Mesendoderm (in vitro differentiated cells): ENCODE measurements around the gene PLOD3.

Experiments used
- DNase-seq: peaks from one replicate; pipeline ENCODE4 v3.0.0; 2013
- H2AK5ac ChIP-seq: 2 replicates; pipeline ENCODE4 v1.6.1; 2013; ENCODE audit warnings: low read length, inconsistent platforms
- H2BK120ac ChIP-seq: 2 replicates; pipeline ENCODE4 v1.6.1; 2013; ENCODE audit warnings: low read depth, mild to moderate bottlenecking, low read length, moderate library complexity, mixed read lengths
- H2BK15ac ChIP-seq: replicated peaks from 2 replicates; pipeline ENCODE4 v1.6.1; 2013; ENCODE audit warnings: low read depth, mild to moderate bottlenecking, moderate library complexity
- H2BK5ac ChIP-seq: 2 replicates; pipeline ENCODE4 v1.6.1; 2013; ENCODE audit warnings: low read length, inconsistent platforms
- H3K18ac ChIP-seq: 2 replicates; pipeline ENCODE4 v1.6.1; 2013; ENCODE audit warnings: mild to moderate bottlenecking, low read length, mixed read lengths
- H3K23ac ChIP-seq: one replicate; pipeline ENCODE4 v1.6.1; 2013; ENCODE audit warnings: low read length
- H3K27ac ChIP-seq: 2 replicates; pipeline ENCODE4 v1.5.1; 2013; ENCODE audit warnings: low read depth, mild to moderate bottlenecking, inconsistent platforms, low read length, moderate library complexity
- H3K27me3 ChIP-seq: 2 replicates; pipeline ENCODE4 v1.6.1; 2013; ENCODE audit warnings: low read length, control low read depth, mild to moderate bottlenecking, inconsistent platforms; ENCODE audit not compliant: insufficient read depth, poor library complexity
- H3K36me3 ChIP-seq: 2 replicates; pipeline ENCODE4 v1.6.1; 2013; ENCODE audit warnings: low read length, inconsistent platforms; ENCODE audit not compliant: control insufficient read depth, insufficient read depth
- H3K4ac ChIP-seq: one replicate; pipeline ENCODE4 v1.6.1; 2013; ENCODE audit warnings: low read depth, mild to moderate bottlenecking, low read length, moderate library complexity
- H3K4me1 ChIP-seq: 2 replicates; pipeline ENCODE4 v1.6.1; 2013; ENCODE audit warnings: low read depth, low read length, inconsistent platforms; ENCODE audit not compliant: control insufficient read depth
- H3K4me2 ChIP-seq: 2 replicates; pipeline ENCODE4 v1.6.1; 2013; ENCODE audit warnings: low read length
- H3K4me3 ChIP-seq: 2 replicates; pipeline ENCODE4 v1.5.1; 2013; ENCODE audit warnings: mild to moderate bottlenecking, low read length
- H3K56ac ChIP-seq: one replicate; pipeline ENCODE4 v1.6.1; 2013; ENCODE audit warnings: low read length
- H3K79me1 ChIP-seq: 2 replicates; pipeline ENCODE4 v1.6.1; 2013; ENCODE audit warnings: low read length, inconsistent platforms
- H3K79me2 ChIP-seq: 2 replicates; pipeline ENCODE4 v1.6.1; 2013; ENCODE audit warnings: mild to moderate bottlenecking, low read length; ENCODE audit not compliant: control insufficient read depth, insufficient read depth
- H3K9ac ChIP-seq: 2 replicates; pipeline ENCODE4 v1.6.1; 2013; ENCODE audit warnings: low read length, inconsistent platforms
- H4K5ac ChIP-seq: one replicate; pipeline ENCODE4 v1.6.1; 2013; ENCODE audit warnings: low read length
- H4K8ac ChIP-seq: one replicate; pipeline ENCODE4 v1.6.1; 2013; ENCODE audit warnings: low read depth, mild to moderate bottlenecking, control low read depth, low read length, moderate library complexity
- WGBS: extraction: QIAGEN DNeasy Blood & Tissue Kit; methylation state at CpG from one replicate; pipeline ENCODE4 v1.1.7; 2013; ENCODE audit warnings: low lambda C conversion rate, missing lambda C conversion rate; ENCODE audit not compliant: insufficient coverage; ENCODE audit errors: extremely low coverage; 5-methylcytosine and 5-hydroxymethylcytosine counted together

Gene PLOD3

DNA sequence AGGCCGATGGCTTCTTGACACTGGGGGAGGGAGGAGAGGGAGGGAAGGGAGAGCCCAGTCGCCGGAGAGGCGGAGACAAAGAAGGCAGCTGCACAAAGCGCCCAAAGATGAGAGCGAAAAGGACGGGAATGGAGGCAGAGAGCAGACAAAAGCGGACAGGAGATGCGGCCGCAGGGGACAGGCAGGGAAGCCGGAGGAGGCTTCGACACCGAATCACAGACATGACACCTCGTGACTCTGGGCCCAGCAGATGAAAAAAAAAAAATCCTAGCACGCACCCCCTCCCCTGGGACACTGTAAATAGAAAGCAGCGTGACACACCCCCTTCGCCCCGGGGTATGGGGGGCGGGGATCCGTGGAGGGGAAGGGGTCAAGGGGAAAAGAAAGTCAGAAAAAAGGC, 38.3 kb downstream of the PLOD3 start:
- peak overlapping the region; percentile 22 for H3K9ac ChIP-seq
- DNase-seq = peak; percentile 37
- no peak overlapping the region for H3K56ac ChIP-seq
- no peak overlapping the region for H3K23ac ChIP-seq
- WGBS = no CpG with 5 or more reads among the region's 20 CpGs
- H3K27me3 ChIP-seq = peaks cover 34% of the 10 kb centered on the region
- no peak overlapping the region for H3K18ac ChIP-seq
- no peaks in the 10 kb centered on the region for H3K79me2 ChIP-seq
- no peak overlapping the region for H2AK5ac ChIP-seq
- no peak overlapping the region for H3K4me3 ChIP-seq
- no peak overlapping the region for H3K27ac ChIP-seq
- no peak overlapping the region for H4K8ac ChIP-seq
- no peaks in the 10 kb centered on the region for H3K79me1 ChIP-seq
- no peak overlapping the region for H2BK5ac ChIP-seq
- H3K36me3 ChIP-seq = no peaks in the 10 kb centered on the region
- no peak overlapping the region for H3K4ac ChIP-seq
- no peak overlapping the region for H2BK15ac ChIP-seq
- no peak overlapping the region for H2BK120ac ChIP-seq
- no peak overlapping the region for H4K5ac ChIP-seq
- H3K4me2 ChIP-seq = no peak overlapping the region
- H3K4me1 ChIP-seq = peaks cover 2% of the 10 kb centered on the region

DNA sequence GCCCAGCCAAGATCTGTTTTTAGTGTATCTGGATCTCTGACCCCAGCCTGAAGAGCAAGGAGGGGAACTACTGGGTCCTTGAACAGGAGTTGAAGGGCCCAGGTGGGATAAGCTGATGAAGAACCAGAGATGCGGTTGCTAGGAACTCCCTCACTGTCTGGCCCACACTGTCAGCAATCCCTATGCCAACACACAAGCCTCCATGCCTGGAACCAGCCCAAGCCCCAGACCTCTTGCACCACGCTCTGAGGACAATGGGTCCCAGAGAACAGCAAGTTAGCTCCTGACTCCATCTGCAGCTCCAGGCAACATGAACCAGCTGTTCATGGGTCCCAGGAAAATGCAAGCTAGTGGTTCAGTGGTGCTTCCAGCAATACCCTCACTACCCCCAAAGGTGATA, 39.7 kb downstream of the PLOD3 start:
- no peak overlapping the region for H2BK5ac ChIP-seq
- peaks cover under 1% of the 10 kb centered on the region for H3K4me1 ChIP-seq
- no peaks in the 10 kb centered on the region for H3K79me2 ChIP-seq
- no peak overlapping the region for H3K4me3 ChIP-seq
- H3K4me2 ChIP-seq = no peak overlapping the region
- no peak overlapping the region for H3K56ac ChIP-seq
- no peak overlapping the region for H3K23ac ChIP-seq
- H4K8ac ChIP-seq = no peak overlapping the region
- H3K18ac ChIP-seq = no peak overlapping the region
- H3K27ac ChIP-seq = no peak overlapping the region
- H3K9ac ChIP-seq = no peak overlapping the region
- no CpG with 5 or more reads among the region's 2 CpGs for WGBS
- H2AK5ac ChIP-seq = no peak overlapping the region
- H3K79me1 ChIP-seq = no peaks in the 10 kb centered on the region
- H3K36me3 ChIP-seq = no peaks in the 10 kb centered on the region
- no peak for DNase-seq
- H4K5ac ChIP-seq = no peak overlapping the region
- H3K4ac ChIP-seq = no peak overlapping the region
- H2BK15ac ChIP-seq = no peak overlapping the region
- no peak overlapping the region for H2BK120ac ChIP-seq
- peaks cover 43% of the 10 kb centered on the region for H3K27me3 ChIP-seq

DNA sequence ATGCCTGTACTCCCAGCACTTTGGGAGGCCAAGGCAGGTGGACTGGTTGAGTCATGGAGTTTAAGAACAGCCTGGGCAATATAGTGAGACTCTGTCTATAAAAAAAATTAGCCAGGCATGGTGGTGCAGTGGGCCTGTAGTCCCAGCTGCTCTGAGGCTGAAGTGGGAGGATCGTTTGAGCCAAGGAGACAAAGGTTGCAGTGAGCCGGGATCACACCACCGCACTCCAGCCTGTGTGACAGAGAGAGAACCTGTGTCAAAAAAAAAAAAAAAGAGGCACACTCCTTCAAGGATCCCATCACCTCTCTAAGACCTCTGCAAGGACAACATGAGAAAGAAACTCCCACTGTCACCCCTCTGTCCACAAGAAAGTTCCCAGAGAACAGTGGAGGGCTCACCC, 41.7 kb downstream of the PLOD3 start:
- Histone ChIP-seq H3K9ac (no peak overlapping the region), H3K4me3 (no peak overlapping the region), H4K8ac (no peak overlapping the region), H4K5ac (no peak overlapping the region), H3K56ac (no peak overlapping the region), H3K36me3 (no peaks in the 10 kb centered on the region), H2BK120ac (no peak overlapping the region), H3K4ac (no peak overlapping the region), H2BK5ac (no peak overlapping the region), H3K4me1 (no peaks in the 10 kb centered on the region), H3K18ac (no peak overlapping the region), H3K79me1 (no peaks in the 10 kb centered on the region), H3K4me2 (no peak overlapping the region), H2BK15ac (no peak overlapping the region), H3K27ac (no peak overlapping the region), H3K27me3 (peaks cover 60% of the 10 kb centered on the region), H3K23ac (no peak overlapping the region), H2AK5ac (no peak overlapping the region), H3K79me2 (no peaks in the 10 kb centered on the region)
- no peak for DNase-seq
- WGBS = no CpG with 5 or more reads among the region's 3 CpGs

DNA sequence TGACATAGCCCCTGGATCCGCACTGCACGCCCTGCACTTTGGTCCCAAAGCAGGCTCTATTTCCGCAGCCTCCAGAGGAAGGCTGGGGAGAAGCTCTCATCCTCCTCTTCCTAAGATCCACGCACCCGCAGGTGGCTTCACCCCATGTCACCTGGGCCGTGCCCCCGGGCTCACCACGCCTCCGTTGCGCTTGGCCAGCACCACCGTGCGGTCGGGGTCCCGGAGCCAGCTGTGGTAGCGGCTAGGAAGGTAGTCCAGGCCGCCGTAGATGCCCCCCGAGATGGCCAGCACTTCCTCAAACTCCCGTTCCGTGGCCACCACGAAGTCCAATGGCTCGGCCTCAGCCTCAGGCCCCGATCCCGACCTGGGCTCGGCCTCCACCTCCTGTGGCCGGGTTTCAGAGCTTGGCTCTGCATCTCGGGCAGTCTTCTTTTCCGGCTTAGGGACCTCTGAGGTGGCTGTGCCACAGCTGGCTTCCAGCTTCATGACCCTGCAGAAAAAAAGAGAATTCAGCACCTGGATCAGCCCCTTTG, 43.0 kb downstream of the PLOD3 start:
- Histone ChIP-seq H2BK5ac (no peak overlapping the region), H2AK5ac (no peak overlapping the region), H3K9ac (peak overlapping the region; percentile 44), H4K5ac (no peak overlapping the region), H3K23ac (no peak overlapping the region), H3K4me2 (peak overlapping the region; percentile 94), H3K27me3 (peaks cover 56% of the 10 kb centered on the region), H4K8ac (no peak overlapping the region), H3K79me2 (no peaks in the 10 kb centered on the region), H3K4ac (no peak overlapping the region), H3K4me3 (peak overlapping the region; percentile 45), H3K36me3 (no peaks in the 10 kb centered on the region), H3K79me1 (no peaks in the 10 kb centered on the region), H3K18ac (no peak overlapping the region), H2BK120ac (no peak overlapping the region), H3K27ac (no peak overlapping the region), H3K4me1 (no peaks in the 10 kb centered on the region), H3K56ac (peak overlapping the region; percentile 60), H2BK15ac (no peak overlapping the region)
- no CpG with 5 or more reads among the region's 28 CpGs for WGBS
- peak; percentile 45 for DNase-seq

DNA sequence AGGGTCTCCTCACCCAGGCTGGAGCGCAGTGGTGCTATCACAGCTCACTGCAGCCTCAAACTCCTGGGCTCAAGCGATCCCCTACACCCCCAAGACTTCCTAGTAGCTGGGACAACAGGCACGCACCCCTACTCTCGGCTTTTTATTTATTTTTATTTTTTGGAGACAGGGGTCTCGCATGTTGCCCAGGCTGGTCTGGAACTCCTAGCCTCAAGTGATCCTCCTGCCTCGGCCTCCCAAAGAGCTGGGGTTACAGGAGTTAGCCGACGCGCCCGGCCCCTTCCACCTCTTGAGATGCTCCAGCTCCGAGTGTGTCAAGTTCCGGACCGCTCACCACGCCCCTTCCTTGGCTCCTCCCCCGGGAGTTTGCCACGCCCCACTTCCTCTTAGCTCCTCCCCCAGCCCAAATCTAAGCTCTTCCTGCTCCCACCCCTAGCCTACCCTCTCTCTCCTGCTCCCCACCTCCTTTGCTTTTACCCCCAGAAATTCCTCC, 43.6 kb downstream of the PLOD3 start:
- Histone ChIP-seq H3K4me2 (peak overlapping the region; percentile 94), H3K27ac (no peak overlapping the region), H2BK5ac (no peak overlapping the region), H2BK120ac (no peak overlapping the region), H3K4me1 (no peaks in the 10 kb centered on the region), H4K5ac (no peak overlapping the region), H3K79me1 (no peaks in the 10 kb centered on the region), H4K8ac (no peak overlapping the region), H3K23ac (no peak overlapping the region), H3K4ac (no peak overlapping the region), H2BK15ac (no peak overlapping the region), H2AK5ac (no peak overlapping the region), H3K79me2 (no peaks in the 10 kb centered on the region), H3K9ac (peak overlapping the region; percentile 44), H3K18ac (no peak overlapping the region), H3K56ac (peak overlapping the region; percentile 60), H3K36me3 (no peaks in the 10 kb centered on the region), H3K4me3 (peak overlapping the region; percentile 45), H3K27me3 (peaks cover 56% of the 10 kb centered on the region)
- peak; percentile 85 for DNase-seq
- WGBS = no CpG with 5 or more reads among the region's 16 CpGs
